HL-60 (cell line): ENCODE data around the gene CFAP299.

ENCODE experiments used
- DNase-seq, 2 experiments: peaks; one replicate each; pipeline ENCODE4 v3.0.0-alpha.2; 2010 to 2020; ENCODE audit warnings: low read depth in 1 of 2, low spot score in 1 of 2
- H3K27ac ChIP-seq: fragments of 250-450 bp; sonication (Bioruptor Pico); replicated peaks from 2 replicates; pipeline ENCODE4 v1.5.1; 2020; ENCODE audit warnings: mild to moderate bottlenecking, moderate library complexity
- H3K27me3 ChIP-seq: fragments of 250-450 bp; sonication (Bioruptor Pico); 2 replicates; pipeline ENCODE4 v1.5.1; 2021; ENCODE audit warnings: mild to moderate bottlenecking, moderate library complexity; ENCODE audit not compliant: insufficient read depth, poor library complexity, severe bottlenecking
- H3K4me3 ChIP-seq: replicated peaks from 2 replicates; pipeline ENCODE4 v1.5.1; 2011; ENCODE audit warnings: mild to moderate bottlenecking, control low read depth, low read length; ENCODE audit not compliant: insufficient read depth
- CTCF ChIP-seq: IDR thresholded peaks from one replicate; pipeline ENCODE4 v1.5.1; 2011; ENCODE audit warnings: low read length, control low read depth, inconsistent platforms; ENCODE audit not compliant: insufficient read depth
- GABPA ChIP-seq: IDR thresholded peaks from 2 replicates; pipeline ENCODE4 v1.6.1; 2012; ENCODE audit warnings: low read depth
- POLR2AphosphoS5 ChIP-seq: IDR thresholded peaks from 2 replicates; pipeline ENCODE4 v1.6.1; 2012; ENCODE audit warnings: low read depth
- REST ChIP-seq: IDR thresholded peaks from 2 replicates; pipeline ENCODE4 v1.6.1; 2012; ENCODE audit warnings: low read depth; ENCODE audit not compliant: insufficient replicate concordance
- SPI1 ChIP-seq: IDR thresholded peaks from 2 replicates; pipeline ENCODE4 v1.6.1; 2012; ENCODE audit warnings: low read depth, mild to moderate bottlenecking, borderline replicate concordance

Gene CFAP299

GRCh38 chr4:80475798-80476197, 140.3 kb downstream of the CFAP299 start:
- TF ChIP-seq SPI1, result no peak
- no peak for TF ChIP-seq GABPA
- no peak for TF ChIP-seq CTCF
- no peak for TF ChIP-seq REST
- TF ChIP-seq POLR2AphosphoS5, result no peak
- no peak for DNase-seq
- Histone ChIP-seq H3K27ac (no peak overlapping the region), H3K27me3 (no peaks in the 10 kb centered on the region), H3K4me3 (no peak overlapping the region)

GRCh38 chr4:80484712-80485111, 149.2 kb downstream of the CFAP299 start:
- Histone ChIP-seq H3K4me3 (no peak overlapping the region), H3K27me3 (no peaks in the 10 kb centered on the region), H3K27ac (no peak overlapping the region)
- TF ChIP-seq CTCF (no peak), POLR2AphosphoS5 (no peak), REST (no peak), SPI1 (no peak), GABPA (no peak)
- DNase-seq, result no peak

GRCh38 chr4:80486603-80487002, 151.1 kb downstream of the CFAP299 start:
- H3K4me3 ChIP-seq, result no peak overlapping the region
- DNase-seq, result no peak
- no peak overlapping the region for H3K27ac ChIP-seq
- no peaks in the 10 kb centered on the region for H3K27me3 ChIP-seq
- no peak for TF ChIP-seq SPI1
- no peak for TF ChIP-seq CTCF
- no peak for TF ChIP-seq REST
- TF ChIP-seq GABPA, result no peak
- no peak for TF ChIP-seq POLR2AphosphoS5
